ENCODE measurements around the gene IFIH1. TPM values are rescaled to one million over a fixed set of nuclear protein-coding genes. Genes with fewer than 3 reads are reported as not detected.
A peak's percentile ranks its signal among the peaks of the same experiment; 100 is the strongest.

IFIH1 gene
- total RNA-seq, 1 experiment from 2014 or later = 5.1 TPM

- BruUV-seq (replicated peaks) = no TSS peak
- ChIA-PET CTCF (interaction anchor here (0.6 to 0.7 kb wide), 2 partner anchors 16 to 382 kb away, joined by 3 to 12 read pairs; no protein-coding TSS in a partner anchor), POLR2A (ENCODE audit: low non-redundant PET) (no interaction called here)
- Histone ChIP-seq H3K27ac (ENCODE audit: low read depth, low read length, poor library complexity, severe bottlenecking) (no peak overlapping the region), H3K4me3 (ENCODE audit: low read depth, low read length, poor library complexity, severe bottlenecking) (no peak overlapping the region), H3K27me3 (replicated peaks; ENCODE audit: insufficient read depth, low read depth, low read length, poor library complexity) (no peaks in the 10 kb centered on the region), H3K9me3 (ENCODE audit: low read depth, low read length, poor library complexity, severe bottlenecking) (no peaks in the 10 kb centered on the region), H3K4me1 (ENCODE audit: insufficient read depth, low read length, poor library complexity, severe bottlenecking) (no peaks in the 10 kb centered on the region), H3K36me3 (ENCODE audit: insufficient read depth, low read length, poor library complexity, severe bottlenecking) (no peaks in the 10 kb centered on the region)
- no peak for TF ChIP-seq CTCF (conservative IDR thresholded peaks at IDR 0.05; ENCODE audit: low read depth, low read length)
- no peak for TF ChIP-seq EZH2 (IDR thresholded peaks at IDR 0.05; ENCODE audit: borderline replicate concordance, low read depth, low read length, poor library complexity, severe bottlenecking)
- DNase-seq (ENCODE audit: low spot score) = no peak
- intact Hi-C loops (cut with micrococcal nuclease; ENCODE audit: unreplicated experiment) = no loop called here
Measured at GRCh38 chr2:162327806-162328205, 9.3 kb upstream of the IFIH1 start.

GRCh38 chr2:162327134-162327769 lies 8.8 kb upstream of the IFIH1 start:
- CTCF ChIA-PET = no interaction called here
- intact Hi-C loops (cut with micrococcal nuclease; ENCODE audit: unreplicated experiment) = no loop called here
- H3K4me3 ChIP-seq (ENCODE audit: low read depth, low read length, poor library complexity, severe bottlenecking) = no peak overlapping the region
- POLR2A ChIA-PET (ENCODE audit: low non-redundant PET) = no interaction called here
- no TSS peak for BruUV-seq (replicated peaks)
- no peaks in the 10 kb centered on the region for H3K36me3 ChIP-seq (ENCODE audit: insufficient read depth, low read length, poor library complexity, severe bottlenecking)
- TF ChIP-seq CTCF (conservative IDR thresholded peaks at IDR 0.05; ENCODE audit: low read depth, low read length) = peak; percentile 65
- TF ChIP-seq EZH2 (IDR thresholded peaks at IDR 0.05; ENCODE audit: borderline replicate concordance, low read depth, low read length, poor library complexity, severe bottlenecking) = no peak
- H3K27me3 ChIP-seq (replicated peaks; ENCODE audit: insufficient read depth, low read depth, low read length, poor library complexity) = no peaks in the 10 kb centered on the region
- H3K4me1 ChIP-seq (ENCODE audit: insufficient read depth, low read length, poor library complexity, severe bottlenecking) = no peaks in the 10 kb centered on the region
- no peak overlapping the region for H3K27ac ChIP-seq (ENCODE audit: low read depth, low read length, poor library complexity, severe bottlenecking)
- no peaks in the 10 kb centered on the region for H3K9me3 ChIP-seq (ENCODE audit: low read depth, low read length, poor library complexity, severe bottlenecking)
- DNase-seq (ENCODE audit: low spot score) = no peak

- H3K9me3 ChIP-seq (ENCODE audit: low read depth, low read length, poor library complexity, severe bottlenecking) = no peaks in the 10 kb centered on the region
- H3K4me3 ChIP-seq (ENCODE audit: low read depth, low read length, poor library complexity, severe bottlenecking) = no peak overlapping the region
- ChIA-PET CTCF (no interaction called here), POLR2A (ENCODE audit: low non-redundant PET) (no interaction called here)
- BruUV-seq (replicated peaks) = no TSS peak
- no peak for TF ChIP-seq EZH2 (IDR thresholded peaks at IDR 0.05; ENCODE audit: borderline replicate concordance, low read depth, low read length, poor library complexity, severe bottlenecking)
- no peak for TF ChIP-seq CTCF (conservative IDR thresholded peaks at IDR 0.05; ENCODE audit: low read depth, low read length)
- no peaks in the 10 kb centered on the region for H3K27me3 ChIP-seq (replicated peaks; ENCODE audit: insufficient read depth, low read depth, low read length, poor library complexity)
- no peaks in the 10 kb centered on the region for H3K36me3 ChIP-seq (ENCODE audit: insufficient read depth, low read length, poor library complexity, severe bottlenecking)
- intact Hi-C loops (cut with micrococcal nuclease; ENCODE audit: unreplicated experiment) = no loop called here
- DNase-seq (ENCODE audit: low spot score) = no peak
- H3K27ac ChIP-seq (ENCODE audit: low read depth, low read length, poor library complexity, severe bottlenecking) = no peak overlapping the region
- no peaks in the 10 kb centered on the region for H3K4me1 ChIP-seq (ENCODE audit: insufficient read depth, low read length, poor library complexity, severe bottlenecking)
Measured at GRCh38 chr2:162324953-162325352, 6.5 kb upstream of the IFIH1 start.

Measured in A673 (cell line).